IMR-90 (cell line): ENCODE data around the gene DDA1. TPM values are rescaled to one million over a fixed set of nuclear protein-coding genes. Genes with fewer than 3 reads are reported as not detected.

Experiments used
- ATAC-seq: fragments of 200-7000 bp; cut with Tn5 transposase; 2 replicates; pipeline ENCODE4 v1.9.1; 2020; ENCODE audit warnings: low read depth, mild to moderate bottlenecking, moderate library complexity
- BruUV-seq: library from RNA; stranded (reverse); fragments of 400-500 nt; replicated peaks from 2 replicates; lab custom pipeline; 2021; lab: Mats Ljungman, UMichigan
- CTCF ChIA-PET: fragments of 300-600 bp; formaldehyde crosslinking; extraction: SDS; loops from one replicate; lab custom pipeline; 2021; ENCODE audit warnings: antibody characterized with exemption; lab: Yijun Ruan, JAX
- POLR2A ChIA-PET: fragments of 300-600 bp; sonication (Branson Sonifier 250); formaldehyde crosslinking; loops from one replicate; lab custom pipeline; 2022; ENCODE audit warnings: antibody characterized with exemption; ENCODE audit not compliant: unreplicated experiment; lab: Charles Lee
- DNase-seq: peaks from one replicate; pipeline ENCODE4 v3.0.0; 2013
- H2AFZ ChIP-seq: replicated peaks from 2 replicates; pipeline ENCODE3; 2013; ENCODE audit warnings: low read length, mild to moderate bottlenecking; ENCODE audit not compliant: poor library complexity
- H2AK5ac ChIP-seq: 2 replicates; pipeline ENCODE4 v1.6.1; 2013; ENCODE audit warnings: low read depth, low read length, inconsistent platforms
- H2AK9ac ChIP-seq: replicated peaks from 2 replicates; pipeline ENCODE3; 2013; ENCODE audit warnings: mild to moderate bottlenecking, low read depth, low read length, moderate library complexity; ENCODE audit not compliant: poor library complexity
- H2BK120ac ChIP-seq: 2 replicates; pipeline ENCODE4 v1.6.1; 2013; ENCODE audit warnings: low read depth, low read length, inconsistent platforms
- H2BK15ac ChIP-seq: 3 replicates; pipeline ENCODE4 v1.6.1; 2013; ENCODE audit warnings: low read depth, low read length, inconsistent platforms
- H2BK20ac ChIP-seq: 2 replicates; pipeline ENCODE4 v1.6.1; 2013; ENCODE audit warnings: low read depth, mild to moderate bottlenecking, inconsistent platforms, low read length, moderate library complexity
- H2BK5ac ChIP-seq: 2 replicates; pipeline ENCODE4 v1.6.1; 2013; ENCODE audit warnings: mild to moderate bottlenecking, low read depth, low read length, inconsistent platforms; ENCODE audit not compliant: poor library complexity, severe bottlenecking
- H3K14ac ChIP-seq: replicated peaks from 2 replicates; pipeline ENCODE4 v1.6.1; 2013; ENCODE audit warnings: low read depth, low read length, inconsistent platforms
- H3K18ac ChIP-seq: 2 replicates; pipeline ENCODE4 v1.6.1; 2013; ENCODE audit warnings: low read depth, low read length, control low read depth
- H3K23ac ChIP-seq: 2 replicates; pipeline ENCODE4 v1.6.1; 2013; ENCODE audit warnings: low read depth, low read length, inconsistent platforms
- H3K27ac ChIP-seq: 2 replicates; pipeline ENCODE4 v1.5.1; 2013; ENCODE audit warnings: mild to moderate bottlenecking, control low read depth, low read length; ENCODE audit not compliant: insufficient read depth
- H3K27me3 ChIP-seq: 2 replicates; pipeline ENCODE4 v1.6.1; 2013; ENCODE audit warnings: low read length; ENCODE audit not compliant: control insufficient read depth, insufficient read depth
- H3K36me3 ChIP-seq: 2 replicates; pipeline ENCODE4 v1.6.1; 2013; ENCODE audit warnings: low read length, mixed read lengths; ENCODE audit not compliant: control insufficient read depth, insufficient read depth
- H3K4ac ChIP-seq: 2 replicates; pipeline ENCODE4 v1.6.1; 2013; ENCODE audit warnings: low read depth, low read length, inconsistent platforms
- H3K4me1 ChIP-seq: 2 replicates; pipeline ENCODE4 v1.6.1; 2013; ENCODE audit warnings: low read length, mixed read lengths; ENCODE audit not compliant: control insufficient read depth, insufficient read depth
- H3K4me2 ChIP-seq: 2 replicates; pipeline ENCODE4 v1.6.1; 2013; ENCODE audit warnings: low read depth, mild to moderate bottlenecking, control low read depth, low read length, moderate library complexity
- H3K4me3 ChIP-seq: 2 replicates; pipeline ENCODE4 v1.5.1; 2013; ENCODE audit warnings: low read depth, mild to moderate bottlenecking, control low read depth, low read length, moderate library complexity; ENCODE audit not compliant: insufficient read depth
- H3K56ac ChIP-seq: 2 replicates; pipeline ENCODE4 v1.6.1; 2013; ENCODE audit warnings: low read length, inconsistent platforms; ENCODE audit not compliant: insufficient read depth; ENCODE audit errors: extremely low read depth
- H3K79me1 ChIP-seq, 2 experiments: 2 replicates each; pipeline ENCODE4 v1.6.1; 2013; ENCODE audit warnings: low read length in 2 of 2, inconsistent platforms in 1 of 2, low read depth in 1 of 2
- H3K9ac ChIP-seq: 2 replicates; pipeline ENCODE4 v1.6.1; 2013; ENCODE audit warnings: low read depth, low read length, control low read depth
- H3K9me1 ChIP-seq: 2 replicates; pipeline ENCODE4 v1.6.1; 2013; ENCODE audit warnings: low read length, inconsistent platforms; ENCODE audit not compliant: insufficient read depth
- H3K9me3 ChIP-seq: 2 replicates; pipeline ENCODE4 v1.6.1; 2013; ENCODE audit warnings: low read length; ENCODE audit not compliant: control insufficient read depth, insufficient read depth
- H4K20me1 ChIP-seq: 2 replicates; pipeline ENCODE4 v1.6.1; 2013; ENCODE audit warnings: low read length, inconsistent platforms; ENCODE audit not compliant: insufficient read depth
- H4K5ac ChIP-seq: 2 replicates; pipeline ENCODE4 v1.6.1; 2013; ENCODE audit warnings: mild to moderate bottlenecking, low read depth, low read length, control low read depth
- H4K8ac ChIP-seq, 2 experiments: 2 replicates each; pipeline ENCODE4 v1.6.1; 2013; ENCODE audit warnings: low read depth in 2 of 2, low read length in 2 of 2, control low read depth in 1 of 2, inconsistent platforms in 1 of 2
- H4K91ac ChIP-seq: 2 replicates; pipeline ENCODE4 v1.6.1; 2013; ENCODE audit warnings: low read depth, low read length, inconsistent platforms; ENCODE audit not compliant: insufficient read depth
- BHLHE40 ChIP-seq: fragments of 150-350 bp; IDR thresholded peaks from 2 replicates; pipeline ENCODE4 v1.6.1; 2016; ENCODE audit warnings: mild to moderate bottlenecking, low read depth, low read length
- CEBPB ChIP-seq: IDR thresholded peaks from 2 replicates; pipeline ENCODE4 v1.6.1; 2012; ENCODE audit warnings: low read depth, low read length, improper control_type of control experiment
- CHD1 ChIP-seq: IDR thresholded peaks from 2 replicates; pipeline ENCODE4 v1.6.1; 2012; ENCODE audit warnings: low read depth, low read length, improper control_type of control experiment
- FOS ChIP-seq: fragments of 150-350 bp; IDR thresholded peaks from 2 replicates; pipeline ENCODE4 v1.6.1; 2016; ENCODE audit warnings: low read depth, low read length
- MAFK ChIP-seq: IDR thresholded peaks from 2 replicates; pipeline ENCODE4 v1.6.1; 2012; ENCODE audit warnings: low read depth, low read length, improper control_type of control experiment
- MAZ ChIP-seq: IDR thresholded peaks from 2 replicates; pipeline ENCODE4 v1.6.1; 2012; ENCODE audit warnings: low read depth, mild to moderate bottlenecking, low read length, improper control_type of control experiment, moderate library complexity, borderline replicate concordance
- NFE2L2 ChIP-seq: fragments of 150-350 bp; IDR thresholded peaks from 2 replicates; pipeline ENCODE4 v1.6.1; 2016; ENCODE audit warnings: low read depth, mild to moderate bottlenecking, low read length
- RAD21 ChIP-seq: IDR thresholded peaks from 2 replicates; pipeline ENCODE4 v1.6.1; 2012; ENCODE audit warnings: low read length, improper control_type of control experiment
- RCOR1 ChIP-seq: IDR thresholded peaks from 2 replicates; pipeline ENCODE4 v1.6.1; 2012; ENCODE audit warnings: mild to moderate bottlenecking, low read length, improper control_type of control experiment; ENCODE audit not compliant: insufficient replicate concordance
- SMC3 ChIP-seq: fragments of 150-350 bp; IDR thresholded peaks from 2 replicates; pipeline ENCODE4 v1.6.1; 2016; ENCODE audit warnings: low read depth, mild to moderate bottlenecking, antibody characterized with exemption, low read length, moderate library complexity
- WGBS, 2 experiments: methylation state at CpG; one replicate each; pipeline versions ENCODE4 v1.1.5 to v1.1.7; 2013; ENCODE audit warnings: missing lambda C conversion rate in 2 of 2; ENCODE audit not compliant: insufficient read length in 1 of 2; ENCODE audit errors: extremely low coverage in 2 of 2; 5-methylcytosine and 5-hydroxymethylcytosine counted together
- dilution Hi-C: fragments of 300-500 bp; cut with HindIII; formaldehyde crosslinking; loops from one replicate; pipeline ENCODE4 v1.14.3; 2018; ENCODE audit warnings: low sequenced_read_pairs; ENCODE audit not compliant: unreplicated experiment
- in situ Hi-C: fragments of 300-500 bp; cut with MboI; formaldehyde crosslinking; loops from 3 replicates; pipeline ENCODE4 v1.14.3; 2019; ENCODE audit warnings: low sequenced_read_pairs, inconsistent platforms, mixed read lengths
- intact Hi-C: fragments of 100-400 bp; cut with micrococcal nuclease; formaldehyde crosslinking; loops from 2 replicates; pipeline ENCODE4 v1.10.0; 2022
- polyA plus RNA-seq, 3 experiments: library from polyadenylated mRNA; depleted of rRNA; stranded (reverse); fragments of >200 nt; gene quantifications; 2 replicates each; pipeline ENCODE4 v1.2.3, GENCODE V29; 2012; ENCODE audit warnings: low replicate concordance in 1 of 3
- total RNA-seq: library from RNA; depleted of rRNA; stranded (reverse); fragments of >200 nt; gene quantifications from 2 replicates; pipeline ENCODE4 v1.2.3, GENCODE V29; 2012
- TF ChIP-seq, protein P1 (sequence below): fragments of 150-350 bp; IDR thresholded peaks from 2 replicates; pipeline ENCODE4 v1.6.1; 2017; ENCODE audit warnings: mild to moderate bottlenecking, antibody characterized with exemption, low read length, low read depth
- TF ChIP-seq, protein P2 (sequence below): fragments of 150-350 bp; IDR thresholded peaks from 2 replicates; pipeline ENCODE4 v1.6.1; 2016; ENCODE audit warnings: low read depth, mild to moderate bottlenecking, low read length, moderate library complexity, borderline replicate concordance

Gene DDA1
- total and polyA plus RNA-seq, 2 of the 4 experiments (the other 2 are of a cell fraction) = 33.7 to 87.2 TPM

DNA sequence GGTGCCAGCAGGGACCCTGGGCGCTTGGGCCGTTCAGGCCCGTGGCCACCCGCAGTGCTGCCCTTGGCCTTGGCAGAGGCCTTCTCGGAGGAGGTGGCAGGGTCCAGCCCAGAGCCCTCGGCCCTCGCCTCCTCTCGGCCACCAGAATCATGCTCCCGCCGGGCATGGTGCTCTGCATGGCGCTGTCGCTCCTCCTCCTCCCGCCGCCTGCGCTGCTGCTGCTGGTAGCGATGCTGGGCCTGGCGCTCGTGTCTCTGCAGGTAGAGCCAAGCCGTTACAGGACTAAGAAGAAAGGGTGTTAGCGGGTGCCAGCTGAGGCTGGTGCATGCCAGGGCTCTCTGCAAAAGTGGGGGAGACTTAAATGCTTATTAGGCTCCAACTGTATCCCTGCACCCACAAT is 15.8 kb downstream of the DDA1 start:
- H2BK15ac ChIP-seq = no peak overlapping the region
- H2BK20ac ChIP-seq = no peak overlapping the region
- peaks cover 8% of the 10 kb centered on the region; the same call in 1 of the 2 replicates for H4K20me1 ChIP-seq
- no peak overlapping the region for H3K18ac ChIP-seq
- H3K27ac ChIP-seq = no peak overlapping the region
- TF ChIP-seq MAZ (no peak), FOS (no peak), RAD21 (no peak), CHD1 (no peak), RCOR1 (no peak), MAFK (no peak), BHLHE40 (no peak), NFE2L2 (no peak), SMC3 (no peak), CEBPB (no peak)
- TF ChIP-seq, protein P1, sequence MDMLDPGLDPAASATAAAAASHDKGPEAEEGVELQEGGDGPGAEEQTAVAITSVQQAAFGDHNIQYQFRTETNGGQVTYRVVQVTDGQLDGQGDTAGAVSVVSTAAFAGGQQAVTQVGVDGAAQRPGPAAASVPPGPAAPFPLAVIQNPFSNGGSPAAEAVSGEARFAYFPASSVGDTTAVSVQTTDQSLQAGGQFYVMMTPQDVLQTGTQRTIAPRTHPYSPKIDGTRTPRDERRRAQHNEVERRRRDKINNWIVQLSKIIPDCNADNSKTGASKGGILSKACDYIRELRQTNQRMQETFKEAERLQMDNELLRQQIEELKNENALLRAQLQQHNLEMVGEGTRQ = no peak
- TF ChIP-seq, protein P2, sequence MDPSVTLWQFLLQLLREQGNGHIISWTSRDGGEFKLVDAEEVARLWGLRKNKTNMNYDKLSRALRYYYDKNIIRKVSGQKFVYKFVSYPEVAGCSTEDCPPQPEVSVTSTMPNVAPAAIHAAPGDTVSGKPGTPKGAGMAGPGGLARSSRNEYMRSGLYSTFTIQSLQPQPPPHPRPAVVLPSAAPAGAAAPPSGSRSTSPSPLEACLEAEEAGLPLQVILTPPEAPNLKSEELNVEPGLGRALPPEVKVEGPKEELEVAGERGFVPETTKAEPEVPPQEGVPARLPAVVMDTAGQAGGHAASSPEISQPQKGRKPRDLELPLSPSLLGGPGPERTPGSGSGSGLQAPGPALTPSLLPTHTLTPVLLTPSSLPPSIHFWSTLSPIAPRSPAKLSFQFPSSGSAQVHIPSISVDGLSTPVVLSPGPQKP = no peak
- H3K79me1 ChIP-seq = peaks cover 0 to 5% of the 10 kb centered on the region in 2 experiments; a peak in 1 of 4 replicates
- POLR2A ChIA-PET = interaction anchor here (1.0 kb wide), 1 partner anchor 9 kb away, joined by 3 read pairs; the partner anchor contains the start of gene ANO8
- no peak overlapping the region for H3K4ac ChIP-seq
- no peak overlapping the region for H2BK5ac ChIP-seq
- H4K8ac ChIP-seq = no peak overlapping the region
- no peak overlapping the region for H3K9ac ChIP-seq
- H4K91ac ChIP-seq = no peak overlapping the region
- dilution Hi-C loops (no loop called here), in situ Hi-C loops (no loop called here), intact Hi-C loops (no loop called here)
- no peak overlapping the region for H2AK5ac ChIP-seq
- H3K4me1 ChIP-seq = no peaks in the 10 kb centered on the region
- H3K4me2 ChIP-seq = no peak overlapping the region
- H3K56ac ChIP-seq = no peak overlapping the region
- WGBS, 2 experiments = 94% methylated on average over 11 of the region's 20 CpGs; no CpG with 5 or more reads in 1 of the 2 experiments
- CTCF ChIA-PET = interaction anchor here (0.6 kb wide), 1 partner anchor 19 kb away, joined by 7 read pairs; no protein-coding TSS in a partner anchor
- peaks cover 32% of the 10 kb centered on the region for H3K36me3 ChIP-seq
- no peak overlapping the region for H2AFZ ChIP-seq
- H3K9me3 ChIP-seq = no peaks in the 10 kb centered on the region
- H3K23ac ChIP-seq = no peak overlapping the region
- H3K9me1 ChIP-seq = no peaks in the 10 kb centered on the region
- ATAC-seq (no peak), DNase-seq (no peak)
- no peak overlapping the region for H3K4me3 ChIP-seq
- H2AK9ac ChIP-seq = no peak overlapping the region
- no TSS peak for BruUV-seq
- H4K5ac ChIP-seq = no peak overlapping the region
- no peaks in the 10 kb centered on the region for H3K27me3 ChIP-seq
- H3K14ac ChIP-seq = no peak overlapping the region
- no peak overlapping the region for H2BK120ac ChIP-seq
